Left ventricle myocardium inferior (tissue), 1 donor: ENCODE data around the gene DCC. TPM values are rescaled to one million over a fixed set of nuclear protein-coding genes. Genes with fewer than 3 reads are reported as not detected.

Experiments used
- DNase-seq: peaks from one replicate; pipeline ENCODE4 v3.0.0-alpha.2; 2020
- H3K27ac ChIP-seq: fragments of 200-600 bp; replicated peaks from 2 replicates; pipeline ENCODE4 v1.8.0; 2021
- H3K27me3 ChIP-seq: fragments of 200-600 bp; 2 replicates; pipeline ENCODE4 v1.8.0; 2021; ENCODE audit warnings: low read depth
- H3K36me3 ChIP-seq: fragments of 200-600 bp; 2 replicates; pipeline ENCODE4 v1.8.0; 2021
- H3K4me1 ChIP-seq: fragments of 200-600 bp; 2 replicates; pipeline ENCODE4 v1.8.0; 2021
- H3K4me3 ChIP-seq: fragments of 200-600 bp; 2 replicates; pipeline ENCODE4 v1.8.0; 2021; ENCODE audit warnings: mild to moderate bottlenecking, moderate library complexity
- H3K9me3 ChIP-seq: fragments of 200-600 bp; replicated peaks from 2 replicates; pipeline ENCODE4 v1.8.0; 2021
- intact Hi-C: fragments of 100-400 bp; cut with micrococcal nuclease; formaldehyde crosslinking; loops from one replicate; pipeline ENCODE4 v1.11.0; 2022
- total RNA-seq: library from RNA; stranded (reverse); fragmentation: NEBNext Ultra II Directional; extraction: Animal tissue kit (Norgen Biotek cat#: 25700); gene quantifications from one replicate; pipeline ENCODE4 v1.2.1, GENCODE V29; 2021
- TF ChIP-seq, protein P1 (sequence below): fragments of 200-600 bp; IDR thresholded peaks from 2 replicates; pipeline ENCODE4 v1.8.0; 2021; ENCODE audit warnings: antibody characterized with exemption, mild to moderate bottlenecking, borderline replicate concordance
- donor health status: DM: no; HTN: yes; CAD: no; lungs with severe emphysema.

The DCC gene
- total RNA-seq, 1 donor from 2014 or later: not detected

DNA sequence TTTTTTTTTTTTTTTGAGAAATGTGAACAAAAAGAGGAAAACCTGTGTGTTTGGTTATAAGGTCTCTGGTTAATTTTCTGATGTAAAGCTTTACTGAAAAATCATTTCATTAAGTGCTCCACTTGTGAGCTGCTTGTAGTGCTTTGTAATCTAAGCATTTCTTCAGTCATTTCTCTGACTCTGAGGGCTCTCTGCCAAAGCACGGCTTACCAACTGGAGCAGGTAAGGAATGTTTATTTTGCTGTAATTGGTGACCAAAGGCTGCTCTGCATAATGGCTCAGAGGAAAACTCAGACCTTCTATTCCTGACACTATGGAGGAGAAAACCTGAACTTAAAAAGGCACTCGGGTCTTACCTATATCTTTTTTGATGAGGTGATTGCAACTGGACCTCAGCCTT lies 1035.6 kb downstream of the DCC start:
- Histone ChIP-seq H3K4me3 (no peak overlapping the region), H3K36me3 (no peaks in the 10 kb centered on the region), H3K4me1 (no peaks in the 10 kb centered on the region), H3K27ac (no peak overlapping the region), H3K27me3 (no peaks in the 10 kb centered on the region), H3K9me3 (peaks cover 5% of the 10 kb centered on the region)
- DNase-seq: no peak
- TF ChIP-seq, protein P1, sequence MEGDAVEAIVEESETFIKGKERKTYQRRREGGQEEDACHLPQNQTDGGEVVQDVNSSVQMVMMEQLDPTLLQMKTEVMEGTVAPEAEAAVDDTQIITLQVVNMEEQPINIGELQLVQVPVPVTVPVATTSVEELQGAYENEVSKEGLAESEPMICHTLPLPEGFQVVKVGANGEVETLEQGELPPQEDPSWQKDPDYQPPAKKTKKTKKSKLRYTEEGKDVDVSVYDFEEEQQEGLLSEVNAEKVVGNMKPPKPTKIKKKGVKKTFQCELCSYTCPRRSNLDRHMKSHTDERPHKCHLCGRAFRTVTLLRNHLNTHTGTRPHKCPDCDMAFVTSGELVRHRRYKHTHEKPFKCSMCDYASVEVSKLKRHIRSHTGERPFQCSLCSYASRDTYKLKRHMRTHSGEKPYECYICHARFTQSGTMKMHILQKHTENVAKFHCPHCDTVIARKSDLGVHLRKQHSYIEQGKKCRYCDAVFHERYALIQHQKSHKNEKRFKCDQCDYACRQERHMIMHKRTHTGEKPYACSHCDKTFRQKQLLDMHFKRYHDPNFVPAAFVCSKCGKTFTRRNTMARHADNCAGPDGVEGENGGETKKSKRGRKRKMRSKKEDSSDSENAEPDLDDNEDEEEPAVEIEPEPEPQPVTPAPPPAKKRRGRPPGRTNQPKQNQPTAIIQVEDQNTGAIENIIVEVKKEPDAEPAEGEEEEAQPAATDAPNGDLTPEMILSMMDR: no peak
- intact Hi-C loops: no loop called here

DNA sequence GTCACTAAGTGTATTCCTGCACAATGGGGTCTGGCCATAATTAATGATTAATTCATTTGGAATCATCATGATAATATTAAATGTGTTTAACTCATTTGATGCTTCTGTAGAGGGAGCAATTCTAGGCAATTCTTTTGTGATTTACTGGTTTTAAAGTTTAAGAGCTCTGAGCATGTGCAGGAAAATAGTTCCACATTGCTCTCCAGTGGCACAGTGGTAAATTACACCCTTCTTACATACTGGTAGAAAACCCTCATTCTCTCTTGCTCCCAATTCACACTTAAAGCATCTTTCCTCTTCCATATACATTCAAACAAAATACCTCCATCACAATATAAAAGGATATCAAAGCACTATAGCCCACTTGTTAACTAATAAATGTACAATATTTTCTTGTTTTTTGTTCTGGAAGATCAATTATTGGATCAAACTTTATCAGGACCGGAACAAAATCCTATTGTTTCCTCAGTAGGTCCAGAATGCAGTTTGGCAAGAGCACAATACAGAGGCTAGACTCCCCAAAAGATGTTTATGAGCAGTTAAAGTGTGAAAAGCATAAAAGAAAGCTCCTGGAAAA lies 1040.2 kb downstream of the DCC start:
- intact Hi-C loops: no loop called here
- Histone ChIP-seq H3K27ac (no peak overlapping the region), H3K36me3 (no peaks in the 10 kb centered on the region), H3K9me3 (no peaks in the 10 kb centered on the region), H3K4me3 (no peak overlapping the region), H3K27me3 (no peaks in the 10 kb centered on the region), H3K4me1 (no peaks in the 10 kb centered on the region)
- TF ChIP-seq, protein P1: peak; percentile 52
- DNase-seq: no peak

DNA sequence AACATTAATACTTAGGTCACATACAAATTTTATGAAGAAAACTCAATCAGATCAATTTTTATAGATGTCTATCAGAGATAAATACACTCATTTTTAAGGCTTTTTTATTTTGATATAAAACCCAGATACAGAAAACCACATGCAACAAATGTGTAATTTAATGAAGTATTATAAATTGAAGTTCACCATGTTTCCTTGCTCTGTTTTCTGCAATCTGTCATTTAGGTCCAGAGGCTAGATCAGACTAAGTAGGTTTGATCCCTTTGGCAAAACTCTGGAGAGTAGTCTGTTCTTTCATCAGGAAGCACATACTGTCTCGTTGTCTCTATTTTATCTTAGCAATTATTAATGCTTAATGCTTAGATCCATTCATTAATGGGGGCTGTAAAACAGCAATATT lies 1042.9 kb downstream of the DCC start:
- intact Hi-C loops: no loop called here
- Histone ChIP-seq H3K27ac (no peak overlapping the region), H3K4me1 (no peaks in the 10 kb centered on the region), H3K27me3 (no peaks in the 10 kb centered on the region), H3K36me3 (no peaks in the 10 kb centered on the region), H3K9me3 (no peaks in the 10 kb centered on the region), H3K4me3 (no peak overlapping the region)
- no peak for DNase-seq
- TF ChIP-seq, protein P1: no peak

DNA sequence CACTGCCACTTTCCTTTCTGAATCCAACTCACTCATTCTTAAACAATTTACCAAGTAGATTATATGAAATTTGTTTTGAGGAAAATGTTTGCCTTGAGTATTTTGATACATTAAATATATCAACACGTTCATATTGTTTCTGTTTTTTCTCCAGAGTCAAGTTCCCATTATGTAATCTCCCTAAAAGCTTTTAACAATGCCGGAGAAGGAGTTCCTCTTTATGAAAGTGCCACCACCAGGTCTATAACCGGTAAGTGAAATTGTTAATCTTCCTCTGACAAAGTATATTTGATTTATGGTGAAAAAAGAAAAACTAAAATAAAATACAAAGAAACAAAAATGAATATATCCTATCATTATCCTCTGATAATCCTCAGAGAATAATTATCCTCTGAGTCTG lies 1045.9 kb downstream of the DCC start:
- Histone ChIP-seq H3K27me3 (no peaks in the 10 kb centered on the region), H3K4me1 (no peaks in the 10 kb centered on the region), H3K27ac (no peak overlapping the region), H3K36me3 (no peaks in the 10 kb centered on the region), H3K4me3 (no peak overlapping the region), H3K9me3 (no peaks in the 10 kb centered on the region)
- TF ChIP-seq, protein P1: no peak
- DNase-seq: no peak
- intact Hi-C loops: no loop called here

DNA sequence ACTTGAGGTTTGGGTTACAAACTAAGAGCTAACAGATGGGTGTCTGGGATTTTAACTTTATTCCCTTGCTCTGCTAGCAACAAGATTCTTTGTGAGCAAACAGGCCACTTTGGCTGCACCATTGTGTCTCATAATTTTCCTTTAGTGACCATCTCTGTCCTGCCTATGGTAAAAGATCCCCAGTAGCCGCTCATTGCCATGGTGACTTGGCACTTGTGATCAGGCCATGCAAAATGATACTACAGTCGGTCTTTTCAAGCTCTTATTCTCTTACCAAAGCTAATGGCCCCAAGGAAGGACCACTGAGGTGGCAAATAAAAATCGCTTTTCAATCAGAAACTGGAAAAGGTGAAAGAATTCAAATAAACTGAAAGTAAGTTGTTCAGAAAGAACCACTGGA lies 1047.6 kb downstream of the DCC start:
- no peaks in the 10 kb centered on the region for H3K36me3 ChIP-seq
- no peaks in the 10 kb centered on the region for H3K27me3 ChIP-seq
- no peaks in the 10 kb centered on the region for H3K9me3 ChIP-seq
- H3K4me1 ChIP-seq: no peaks in the 10 kb centered on the region
- DNase-seq: no peak
- TF ChIP-seq, protein P1: no peak
- intact Hi-C loops: no loop called here
- no peak overlapping the region for H3K4me3 ChIP-seq
- no peak overlapping the region for H3K27ac ChIP-seq
